ENCODE measurements around the gene ODF4. TPM values are rescaled to one million over a fixed set of nuclear protein-coding genes. Genes with fewer than 3 reads are reported as not detected.
A peak's percentile ranks its signal among the peaks of the same experiment; 100 is the strongest.

ODF4 gene
- not detected for total RNA-seq

DNA sequence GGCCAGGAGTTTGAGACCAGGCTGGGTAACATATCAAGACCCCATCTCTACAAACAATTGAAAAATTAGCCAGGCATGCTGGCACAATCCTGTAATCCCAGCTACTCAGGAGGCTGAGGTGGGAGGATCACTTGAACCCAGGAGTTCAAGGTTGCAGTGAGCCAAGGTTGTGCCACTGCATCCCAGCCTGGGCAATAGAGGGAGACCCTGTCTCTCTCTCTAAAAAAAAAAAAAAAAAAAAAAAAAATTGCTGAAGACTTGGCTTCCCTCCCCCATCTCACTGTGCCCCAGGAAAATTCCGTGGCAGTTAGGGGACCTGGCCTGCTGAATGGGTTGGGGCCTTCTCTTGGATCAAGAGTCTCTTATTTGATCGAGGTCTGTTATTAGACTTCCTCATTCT is at the start of gene ODF4:
TSS of gene ODF4 (plus strand) at position 301 of the 400 bp plus-strand sequence. CDS start 212 bp downstream, outside the sequence.
- Histone ChIP-seq H3K9me3 (no peaks in the 10 kb centered on the region), H3K36me3 (no peaks in the 10 kb centered on the region), H3K27ac (no peak within 1 kb of the TSS), H3K4me1 (peaks cover 6% of the 10 kb centered on the region), H3K27me3 (no peaks in the 10 kb centered on the region), H3K4me3 (no peak within 1 kb of the TSS)
- TF ChIP-seq EP300 (IDR thresholded peaks at IDR 0.05) (no peak), POLR2AphosphoS5 (IDR thresholded peaks at IDR 0.05) (no peak)
- WGBS, result 84% methylated on average over 2 of the region's 2 CpGs
- no peak for DNase-seq (ENCODE audit: low spot score in 2 of 2)

- peaks cover 28% of the 10 kb centered on the region for H3K4me1 ChIP-seq
- WGBS, result 69% methylated on average over 3 of the region's 3 CpGs
- H3K9me3 ChIP-seq, result no peaks in the 10 kb centered on the region
- no peak overlapping the region for H3K27ac ChIP-seq
- H3K27me3 ChIP-seq, result no peaks in the 10 kb centered on the region
- TF ChIP-seq CTCF (IDR thresholded peaks at IDR 0.05) (no peak), EP300 (IDR thresholded peaks at IDR 0.05) (no peak), POLR2AphosphoS5 (IDR thresholded peaks at IDR 0.05) (no peak), POLR2A (IDR thresholded peaks at IDR 0.05) (no peak)
- H3K36me3 ChIP-seq, result no peaks in the 10 kb centered on the region
- no peak overlapping the region for H3K4me3 ChIP-seq
- DNase-seq (ENCODE audit: low spot score in 2 of 2), result no peak
Observed at GRCh38 chr17:8290043-8290442, 49.6 kb upstream of the ODF4 start.

DNA sequence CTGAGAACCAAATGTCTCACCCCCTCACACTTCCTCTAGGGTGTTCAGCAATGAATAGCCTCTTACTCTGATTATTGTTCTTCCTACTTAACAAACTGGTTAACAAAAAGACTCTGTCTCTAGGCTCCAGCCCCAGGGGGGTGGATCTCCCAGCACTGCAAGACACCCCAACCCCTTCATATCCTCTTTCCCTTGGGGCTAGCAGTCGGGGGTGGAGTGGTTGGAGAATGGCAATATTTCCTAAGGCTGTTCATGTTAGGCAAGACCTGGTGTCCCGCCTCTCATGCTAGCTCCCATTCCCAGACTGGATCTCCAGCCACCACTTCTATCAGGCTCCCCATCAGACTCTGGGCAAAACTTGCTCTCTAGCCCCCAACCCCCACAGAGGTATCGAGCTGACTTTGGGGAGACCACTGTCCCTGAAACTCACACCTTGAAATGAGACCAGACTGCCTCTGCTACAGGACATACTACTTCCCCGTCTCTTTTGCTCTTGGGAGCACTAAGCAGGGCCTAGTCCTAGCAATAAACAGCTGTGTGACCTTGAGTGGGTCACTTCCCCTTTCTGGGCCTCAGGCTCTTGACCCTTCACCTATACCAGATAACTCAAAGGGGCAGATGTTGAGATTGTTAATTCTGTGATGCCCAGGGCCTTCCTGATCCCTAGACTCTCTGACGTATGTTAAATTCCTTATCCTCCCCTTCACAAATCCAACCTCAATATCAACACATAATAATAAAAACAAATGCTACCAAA is 46.8 kb upstream of the ODF4 start:
- no peaks in the 10 kb centered on the region for H3K36me3 ChIP-seq
- H3K4me3 ChIP-seq, result no peak overlapping the region
- DNase-seq (ENCODE audit: low spot score in 2 of 2), result no peak
- H3K27ac ChIP-seq, result no peak overlapping the region
- peaks cover 33% of the 10 kb centered on the region for H3K4me1 ChIP-seq
- WGBS, result 74% methylated on average over 5 of the region's 5 CpGs
- no peak for TF ChIP-seq EP300 (IDR thresholded peaks at IDR 0.05)
- TF ChIP-seq CTCF (IDR thresholded peaks at IDR 0.05), result no peak
- no peak for TF ChIP-seq POLR2A (IDR thresholded peaks at IDR 0.05)
- TF ChIP-seq POLR2AphosphoS5 (IDR thresholded peaks at IDR 0.05), result no peak
- no peaks in the 10 kb centered on the region for H3K27me3 ChIP-seq
- no peaks in the 10 kb centered on the region for H3K9me3 ChIP-seq

- Histone ChIP-seq H3K27ac (peak overlapping the region; percentile 90), H3K4me3 (no peak overlapping the region)
- WGBS, result 92% methylated on average over 7 of the region's 9 CpGs
Observed at GRCh38 chr17:8294361-8294760, 45.3 kb upstream of the ODF4 start.

DNA sequence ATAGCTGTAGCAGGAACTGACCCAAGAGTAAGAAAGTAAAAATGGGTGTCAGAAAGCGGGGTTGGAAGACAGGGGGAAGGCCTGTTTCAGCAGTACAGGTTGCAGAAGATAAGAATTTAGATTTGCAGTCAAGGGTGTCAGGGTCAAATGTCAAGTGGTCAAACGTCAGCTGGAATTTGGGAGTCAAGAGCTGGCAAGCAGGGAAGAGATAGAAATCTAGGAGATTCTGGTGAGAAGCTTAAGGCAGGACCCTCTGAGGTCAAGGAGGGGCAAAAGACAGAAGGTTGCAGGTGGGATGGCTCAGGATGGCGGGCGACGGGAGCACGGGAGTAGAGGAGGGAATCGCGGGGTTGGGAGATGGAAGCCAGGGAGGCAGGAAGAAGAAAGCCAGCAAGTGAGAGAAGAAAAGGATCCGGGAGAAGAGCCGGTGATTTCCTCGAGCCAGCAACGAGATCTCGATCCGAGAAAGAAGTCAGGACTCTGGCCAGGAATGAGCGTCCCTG is 44.8 kb upstream of the ODF4 start:
- Histone ChIP-seq H3K4me3 (peak overlapping the region; percentile 82), H3K9me3 (no peaks in the 10 kb centered on the region), H3K27ac (peak overlapping the region; percentile 90), H3K4me1 (peaks cover 17% of the 10 kb centered on the region), H3K36me3 (no peaks in the 10 kb centered on the region), H3K27me3 (no peaks in the 10 kb centered on the region)
- DNase-seq (ENCODE audit: low spot score in 2 of 2), result no peak
- no peak for TF ChIP-seq CTCF (IDR thresholded peaks at IDR 0.05)
- TF ChIP-seq POLR2AphosphoS5 (IDR thresholded peaks at IDR 0.05), result no peak
- TF ChIP-seq POLR2A (IDR thresholded peaks at IDR 0.05), result no peak
- TF ChIP-seq EP300 (IDR thresholded peaks at IDR 0.05), result no peak
- WGBS, result 9% methylated on average over 15 of the region's 15 CpGs

More at GRCh38 chr17:8294361-8294760, 45.3 kb upstream of the ODF4 start:
- no peaks in the 10 kb centered on the region for H3K9me3 ChIP-seq
- TF ChIP-seq EP300 (IDR thresholded peaks at IDR 0.05) (no peak), POLR2AphosphoS5 (IDR thresholded peaks at IDR 0.05) (no peak), CTCF (IDR thresholded peaks at IDR 0.05) (no peak), POLR2A (IDR thresholded peaks at IDR 0.05) (no peak)
- peaks cover 22% of the 10 kb centered on the region for H3K4me1 ChIP-seq
- DNase-seq (ENCODE audit: low spot score in 2 of 2), result peak in 1 of 2 donors; percentile 66
- H3K27me3 ChIP-seq, result no peaks in the 10 kb centered on the region
- H3K36me3 ChIP-seq, result no peaks in the 10 kb centered on the region
